NCI-H2171 (cell line): ENCODE measurements around the gene LYPD6B.
A peak's percentile ranks its signal among the peaks of the same experiment; 100 is the strongest.

Experiments
- DNase-seq: peaks from one replicate; lab custom pipeline; 2025; lab: John Stamatoyannopoulos, UW

Gene LYPD6B

GRCh38 chr2:149122516-149122915, 84.0 kb downstream of the LYPD6B start:
- DNase-seq = no peak

GRCh38 chr2:149125031-149125725, 86.7 kb downstream of the LYPD6B start:
- no peak for DNase-seq

- DNase-seq = no peak
Observed at GRCh38 chr2:149129433-149129832, 90.9 kb downstream of the LYPD6B start.

GRCh38 chr2:149132339-149132738, 93.8 kb downstream of the LYPD6B start:
- no peak for DNase-seq

GRCh38 chr2:149132901-149133300, 94.4 kb downstream of the LYPD6B start:
- DNase-seq = no peak

GRCh38 chr2:149134335-149134923, 95.9 kb downstream of the LYPD6B start:
- no peak for DNase-seq

- DNase-seq = no peak
Observed at GRCh38 chr2:149136111-149136510, 97.6 kb downstream of the LYPD6B start.

- no peak for DNase-seq
Observed at GRCh38 chr2:149141046-149141445, 102.5 kb downstream of the LYPD6B start.

- no peak for DNase-seq
Observed at GRCh38 chr2:149143734-149144133, 105.2 kb downstream of the LYPD6B start.

- no peak for DNase-seq
Observed at GRCh38 chr2:149145314-149146295, 107.1 kb downstream of the LYPD6B start.

GRCh38 chr2:149146876-149147275, 108.4 kb downstream of the LYPD6B start:
- DNase-seq = no peak

- DNase-seq = no peak
Observed at GRCh38 chr2:149148194-149149006, 109.9 kb downstream of the LYPD6B start.

GRCh38 chr2:149149007-149149297, 110.5 kb downstream of the LYPD6B start:
- DNase-seq = no peak

- DNase-seq = no peak
Observed at GRCh38 chr2:149152469-149152953, 114.0 kb downstream of the LYPD6B start.

GRCh38 chr2:149155196-149155969, 116.9 kb downstream of the LYPD6B start:
- DNase-seq = no peak

GRCh38 chr2:149155988-149156387, 117.5 kb downstream of the LYPD6B start:
- DNase-seq = no peak

- DNase-seq = peak; percentile 37
Observed at GRCh38 chr2:149156971-149157740, 118.7 kb downstream of the LYPD6B start.

GRCh38 chr2:149158957-149159356, 120.5 kb downstream of the LYPD6B start:
- no peak for DNase-seq

- DNase-seq = no peak
Observed at GRCh38 chr2:149160195-149160594, 121.7 kb downstream of the LYPD6B start.

- DNase-seq = peak; percentile 22
Observed at GRCh38 chr2:149160701-149161217, 122.3 kb downstream of the LYPD6B start.
